Body of pancreas (tissue), 4 donors: ENCODE measurements around the gene APCDD1L. TPM values are rescaled to one million over a fixed set of nuclear protein-coding genes. Genes with fewer than 3 reads are reported as not detected.

Experiments
- ATAC-seq: fragments of 150-250 bp; one replicate; pipeline ENCODE4 v1.9.1; 2016
- DNase-seq, 4 donors: peaks; one replicate each; pipeline ENCODE4 v3.0.0-alpha.2; 2019
- H3K27ac ChIP-seq, 4 donors: fragments of 200-600 bp; sonication (generic); 1 replicate in 3 of 4; 2 replicates in 1 of 4; pipeline versions ENCODE4 v1.5.1 to v1.6.1; 2016 to 2019; ENCODE audit warnings: mild to moderate bottlenecking in 1 of 4, mixed read lengths in 1 of 4, moderate library complexity in 1 of 4
- H3K27me3 ChIP-seq, 2 donors: fragments of 200-600 bp; sonication (generic); one replicate each; pipeline ENCODE4 v1.6.0; 2016; ENCODE audit warnings: mild to moderate bottlenecking in 1 of 2
- H3K36me3 ChIP-seq, 2 donors: fragments of 200-600 bp; sonication (generic); replicated peaks in 1 of 2; 2 replicates each; pipeline ENCODE4 v1.5.1; 2016; ENCODE audit warnings: low read depth in 2 of 2; ENCODE audit not compliant: insufficient read depth in 1 of 2
- H3K4me1 ChIP-seq: fragments of 200-600 bp; sonication (generic); one replicate; pipeline ENCODE4 v1.6.0; 2016
- H3K4me3 ChIP-seq, 2 donors: fragments of 200-600 bp; sonication (generic); 1 replicate in 1 of 2; 2 replicates in 1 of 2; pipeline ENCODE4 v1.5.1; 2016 to 2019
- H3K9me3 ChIP-seq, 3 donors: fragments of 200-600 bp; sonication (generic); 1 replicate in 2 of 3; 2 replicates in 1 of 3; pipeline ENCODE4 v1.5.1; 2016
- CTCF ChIP-seq, 7 experiments: fragments of 450-650 bp in 4 of 7; fragments of 200-600 bp in 3 of 7; sonication (generic) in 3 of 7; IDR thresholded peaks; one replicate each; pipeline ENCODE4 v1.5.1; 2016 to 2019; ENCODE audit warnings: antibody characterized with exemption in 7 of 7
- POLR2A ChIP-seq, 3 donors: fragments of 450-650 bp; IDR thresholded peaks; one replicate each; pipeline ENCODE4 v1.6.1; 2016; ENCODE audit warnings: antibody characterized with exemption in 3 of 3, mild to moderate bottlenecking in 2 of 3
- WGBS, 2 donors: methylation state at CpG; one replicate each; pipeline ENCODE4 v1.1.5; 2017; 5-methylcytosine and 5-hydroxymethylcytosine counted together
- intact Hi-C: fragments of 100-400 bp; cut with DNase I; formaldehyde crosslinking; loops from one replicate; pipeline ENCODE4 v1.15.1; 2023
- total RNA-seq, 2 donors: library from RNA; depleted of rRNA; stranded (reverse); fragments of >200 nt; gene quantifications; one replicate each; pipeline ENCODE4 v1.1.0, GENCODE V29; 2016

Gene APCDD1L
- total RNA-seq, 2 donors from 2014 or later, result 1.3 TPM; not detected in 1

GRCh38 chr20:58464838-58465237, 50.4 kb downstream of the APCDD1L start:
- H3K9me3 ChIP-seq, result no peaks in the 10 kb centered on the region
- no peaks in the 10 kb centered on the region for H3K4me1 ChIP-seq
- no peaks in the 10 kb centered on the region for H3K36me3 ChIP-seq
- TF ChIP-seq CTCF (IDR thresholded peaks at IDR 0.05), result no peak
- no peak for TF ChIP-seq POLR2A (IDR thresholded peaks at IDR 0.05)
- no peaks in the 10 kb centered on the region for H3K27me3 ChIP-seq
- H3K27ac ChIP-seq, result no peak overlapping the region
- WGBS, 2 donors, result 61 to 73% methylated on average over 8 of the region's 8 CpGs
- no peak for DNase-seq
- ATAC-seq, result no peak
- H3K4me3 ChIP-seq, result no peak overlapping the region
- intact Hi-C loops, result no loop called here

DNA sequence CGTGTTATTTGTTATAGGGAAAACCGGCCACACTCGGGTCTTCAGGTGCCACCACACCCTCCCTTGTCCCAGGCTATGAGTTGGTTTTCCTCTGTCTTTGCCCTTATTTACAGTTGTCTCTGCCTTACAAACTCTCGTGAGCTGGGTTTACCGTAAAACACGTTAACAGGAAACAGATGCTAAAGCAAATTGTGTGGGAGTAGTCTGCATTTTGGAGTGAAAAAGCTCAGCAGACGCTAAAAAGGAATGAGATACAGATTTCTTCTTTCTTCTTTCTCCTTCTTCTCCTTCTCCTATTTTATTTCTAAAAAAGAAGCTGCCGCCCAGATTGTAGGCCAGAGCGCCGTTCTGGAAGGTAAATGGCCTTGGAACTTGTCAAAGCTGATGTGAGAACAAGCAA, 51.9 kb downstream of the APCDD1L start:
- DNase-seq, result no peak
- Histone ChIP-seq H3K27me3 (no peaks in the 10 kb centered on the region), H3K27ac (no peak overlapping the region), H3K4me1 (no peaks in the 10 kb centered on the region), H3K36me3 (no peaks in the 10 kb centered on the region), H3K4me3 (no peak overlapping the region), H3K9me3 (no peaks in the 10 kb centered on the region)
- no peak for ATAC-seq
- intact Hi-C loops, result no loop called here
- TF ChIP-seq POLR2A (IDR thresholded peaks at IDR 0.05), result no peak
- TF ChIP-seq CTCF (IDR thresholded peaks at IDR 0.05), result no peak
- WGBS, 2 donors, result 74 to 76% methylated on average over 10 of the region's 10 CpGs

DNA sequence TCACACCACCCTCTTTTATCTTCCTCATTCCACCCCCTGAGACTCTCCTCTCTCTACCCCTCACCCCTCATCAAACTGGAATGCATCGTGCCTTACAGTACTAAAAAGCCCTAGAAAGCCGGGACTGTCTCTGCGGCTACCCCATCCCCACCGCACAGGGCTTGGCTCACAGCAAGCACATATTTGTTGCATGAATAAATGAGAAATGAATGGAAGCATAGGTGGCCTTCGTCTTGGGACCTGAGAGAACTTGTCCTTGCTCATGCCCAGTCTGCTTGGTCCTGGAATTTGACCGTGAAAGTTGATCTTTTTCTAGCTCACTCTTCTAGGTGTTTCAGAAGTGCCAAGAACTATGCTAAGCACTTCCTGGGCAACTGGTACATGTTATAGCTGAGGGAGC, 53.3 kb downstream of the APCDD1L start:
- WGBS, 2 donors, result 91 to 92% methylated on average over 6 of the region's 6 CpGs
- H3K9me3 ChIP-seq, result no peaks in the 10 kb centered on the region
- TF ChIP-seq CTCF (IDR thresholded peaks at IDR 0.05) (no peak), POLR2A (IDR thresholded peaks at IDR 0.05) (no peak)
- no peak for DNase-seq
- no peak overlapping the region for H3K4me3 ChIP-seq
- H3K27ac ChIP-seq, result no peak overlapping the region
- ATAC-seq, result no peak
- no peaks in the 10 kb centered on the region for H3K4me1 ChIP-seq
- intact Hi-C loops, result no loop called here
- no peaks in the 10 kb centered on the region for H3K36me3 ChIP-seq
- H3K27me3 ChIP-seq, result no peaks in the 10 kb centered on the region

DNA sequence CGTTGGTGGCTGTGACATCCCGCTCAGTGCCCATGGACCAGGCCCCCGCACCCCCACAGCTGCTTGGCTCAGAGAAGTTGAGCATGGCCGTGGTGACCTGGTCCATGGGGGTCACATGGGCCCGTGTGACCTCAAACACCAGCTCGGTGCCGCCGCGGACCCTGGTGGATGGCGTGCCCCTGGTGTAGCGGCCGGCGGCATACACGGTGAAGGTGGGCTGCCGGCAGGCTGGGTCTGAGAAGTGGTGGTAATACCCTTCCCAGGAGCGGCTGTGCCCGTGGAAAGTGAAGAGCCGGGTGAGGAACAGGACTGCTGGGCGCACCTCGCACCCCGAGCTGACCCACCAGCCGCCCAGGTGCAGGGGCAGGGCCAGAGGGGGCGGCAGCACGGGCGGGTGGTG, 54.1 kb downstream of the APCDD1L start:
- WGBS, 2 donors, result 92 to 96% methylated on average over 18 to 20 of the region's 25 CpGs
- H3K9me3 ChIP-seq, result no peaks in the 10 kb centered on the region
- DNase-seq, result no peak
- no peaks in the 10 kb centered on the region for H3K27me3 ChIP-seq
- intact Hi-C loops, result no loop called here
- H3K36me3 ChIP-seq, result no peaks in the 10 kb centered on the region
- H3K4me3 ChIP-seq, result no peak overlapping the region
- no peak overlapping the region for H3K27ac ChIP-seq
- no peak for ATAC-seq
- H3K4me1 ChIP-seq, result no peaks in the 10 kb centered on the region
- no peak for TF ChIP-seq POLR2A (IDR thresholded peaks at IDR 0.05)
- TF ChIP-seq CTCF (IDR thresholded peaks at IDR 0.05), result no peak

GRCh38 chr20:58459058-58459750, 56.0 kb downstream of the APCDD1L start:
- DNase-seq (no peak), ATAC-seq (no peak)
- H3K4me3 ChIP-seq, result no peak overlapping the region
- H3K9me3 ChIP-seq, result no peaks in the 10 kb centered on the region
- H3K36me3 ChIP-seq, result no peaks in the 10 kb centered on the region
- WGBS, 2 donors, result 84 to 87% methylated on average over 5 of the region's 5 CpGs
- intact Hi-C loops, result no loop called here
- TF ChIP-seq CTCF (IDR thresholded peaks at IDR 0.05) (no peak), POLR2A (IDR thresholded peaks at IDR 0.05) (no peak)
- H3K27me3 ChIP-seq, result no peaks in the 10 kb centered on the region
- no peak overlapping the region for H3K27ac ChIP-seq
- no peaks in the 10 kb centered on the region for H3K4me1 ChIP-seq
